ENCODE data around the gene INPPL1.

Gene INPPL1

DNA sequence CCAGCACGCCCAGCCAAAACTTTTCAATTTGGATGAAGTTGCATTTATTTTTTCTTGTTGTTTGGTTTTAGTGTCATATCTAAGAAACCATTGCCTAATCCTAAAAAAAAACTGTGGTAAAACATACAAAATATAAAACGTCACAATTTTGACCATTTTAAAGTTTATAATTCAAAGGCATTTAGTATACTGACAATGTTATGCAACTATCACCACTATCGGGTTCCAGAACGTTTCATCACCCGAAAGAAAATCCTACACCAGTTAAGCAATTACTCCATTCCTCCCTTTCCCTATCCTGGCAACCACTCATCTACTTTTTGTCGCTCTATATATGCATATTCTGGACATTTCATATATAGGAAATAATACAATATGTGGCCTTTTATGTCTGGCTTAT is 49.9 kb downstream of the INPPL1 start:
- no peak overlapping the region for H3K4me3 ChIP-seq (ENCODE audit: low read depth, low read length)

DNA sequence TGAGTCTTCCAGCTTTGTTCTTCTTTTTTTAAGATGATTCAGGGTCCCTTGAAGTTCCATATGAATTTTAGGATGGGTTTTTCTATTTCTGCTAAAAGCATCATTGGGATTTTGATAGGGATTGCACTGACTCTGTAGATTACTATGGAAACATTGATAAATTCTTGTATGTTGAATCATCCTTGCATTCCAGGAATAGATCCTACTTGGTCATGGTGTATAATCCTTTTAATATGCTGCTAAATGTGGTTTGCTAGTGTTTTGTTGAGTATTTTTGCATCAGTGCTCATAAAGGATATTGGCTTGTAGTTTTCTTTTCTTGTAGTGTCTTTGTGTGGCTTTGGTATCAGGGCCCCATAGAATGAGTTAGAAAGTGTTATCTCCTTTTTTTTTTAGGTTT is 54.3 kb downstream of the INPPL1 start:
- no peak overlapping the region for H3K4me3 ChIP-seq (ENCODE audit: low read depth, low read length)

DNA sequence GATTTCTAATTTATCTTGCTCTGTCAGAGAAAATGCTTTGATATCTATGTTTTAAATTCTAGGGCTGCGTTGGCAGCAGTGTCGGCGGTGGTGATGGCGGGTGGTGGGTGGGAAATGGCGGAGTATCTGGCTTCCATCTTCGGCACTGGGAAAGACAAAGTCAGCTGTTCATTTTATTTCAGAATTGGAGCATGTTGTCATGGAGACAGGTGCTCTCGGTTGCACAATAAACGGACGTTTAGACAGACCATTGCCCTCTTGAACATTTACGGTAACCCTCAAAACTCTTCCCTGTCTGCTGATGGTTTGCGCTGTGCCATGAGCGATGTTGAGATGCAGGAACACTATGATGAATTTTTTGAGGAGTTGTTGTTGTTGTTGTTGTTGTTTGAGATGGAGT is 55.5 kb downstream of the INPPL1 start:
- no peak overlapping the region for H3K4me3 ChIP-seq (ENCODE audit: low read depth, low read length)

DNA sequence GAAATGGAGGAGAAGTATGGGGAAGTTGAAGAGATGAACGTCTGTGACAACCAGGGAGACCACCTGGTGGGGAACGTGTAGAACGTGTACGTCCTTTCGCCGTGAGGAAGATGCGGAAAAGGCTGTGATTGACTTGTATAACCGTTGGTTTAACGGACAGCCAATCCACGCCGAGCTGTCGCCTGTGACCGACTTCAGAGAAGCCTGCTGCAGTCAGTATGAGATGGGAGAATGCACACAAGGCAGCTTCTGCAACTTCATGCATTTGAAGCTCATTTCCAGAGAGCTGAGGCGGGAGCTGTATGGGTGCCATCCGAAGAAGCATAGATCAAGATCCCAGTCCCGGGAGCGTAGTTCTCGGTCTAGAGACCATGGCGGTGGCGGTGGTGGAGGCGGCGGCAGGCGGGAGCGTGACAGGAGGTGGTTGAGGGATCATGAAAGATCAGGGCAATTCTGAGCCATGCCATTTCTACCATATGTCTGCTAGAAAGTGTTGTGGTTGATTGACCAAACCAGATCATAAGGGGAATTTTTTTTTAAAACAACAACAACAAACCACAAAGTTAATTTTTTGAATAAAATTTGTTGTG is 56.3 kb downstream of the INPPL1 start:
- H3K4me3 ChIP-seq (ENCODE audit: low read depth, low read length): no peak overlapping the region

DNA sequence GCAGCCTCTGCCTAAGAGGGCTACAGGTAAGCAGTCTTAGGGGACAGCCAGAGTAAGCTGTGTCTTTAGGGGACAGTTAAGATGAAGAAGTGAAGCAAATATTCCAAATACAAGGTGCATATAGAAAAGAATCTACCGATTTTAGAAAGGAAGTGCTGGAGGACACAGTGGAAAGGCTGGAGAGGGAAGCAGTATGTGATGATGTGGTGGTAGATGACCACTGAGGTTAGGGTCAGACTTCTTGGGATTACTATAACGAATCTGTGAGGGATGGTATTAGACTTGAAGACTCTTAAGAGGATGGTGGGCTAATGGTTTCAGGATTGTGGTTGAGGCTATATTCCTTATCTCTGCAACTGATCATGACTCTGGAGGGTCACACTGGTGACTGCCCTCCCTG is 59.4 kb downstream of the INPPL1 start:
- no peak overlapping the region for H3K4me3 ChIP-seq (ENCODE audit: low read depth, low read length)

DNA sequence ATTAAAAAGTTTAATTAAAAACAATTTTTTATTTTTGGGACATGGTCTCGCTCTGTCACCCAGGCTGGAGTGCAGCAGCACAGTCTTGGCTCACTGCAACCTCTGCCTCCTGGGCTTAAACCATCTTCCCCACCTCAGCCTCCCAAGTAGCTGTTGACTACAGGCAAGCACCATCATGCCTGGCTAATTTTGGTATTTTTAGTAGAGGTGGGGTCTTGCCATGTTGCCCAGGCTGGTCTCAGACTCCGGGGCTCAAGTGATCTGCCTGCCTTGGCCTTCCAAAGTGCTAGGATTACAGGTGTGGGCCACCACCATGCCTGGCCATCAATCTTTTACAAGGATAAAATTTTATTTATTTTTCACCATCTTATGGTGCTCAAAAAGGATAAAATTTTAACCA is 62.7 kb downstream of the INPPL1 start:
- no peak overlapping the region for H3K4me3 ChIP-seq (ENCODE audit: low read depth, low read length)
